Measurements from ENCODE around the gene CNOT2.

DNA sequence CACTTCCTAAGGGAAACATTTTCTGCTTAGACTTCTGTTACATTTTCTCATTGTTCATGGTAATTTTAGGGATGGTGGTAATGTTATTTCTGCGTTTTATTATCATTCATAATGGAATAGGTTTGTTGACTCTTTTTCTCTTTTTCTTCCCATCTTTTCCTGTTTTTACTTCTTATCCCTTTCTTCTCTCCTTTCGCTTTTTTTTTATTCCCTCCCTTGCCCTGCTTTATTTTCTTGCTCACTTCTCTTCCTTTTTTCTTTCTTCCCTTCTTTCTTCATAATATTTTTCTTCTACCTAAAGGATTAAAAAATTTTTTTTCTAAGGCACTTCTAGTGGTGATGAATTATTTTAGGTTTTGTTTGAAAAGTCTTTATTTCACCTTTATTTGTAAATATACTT lies 45.6 kb downstream of the CNOT2 start:
- TF ChIP-seq, protein P1, sequence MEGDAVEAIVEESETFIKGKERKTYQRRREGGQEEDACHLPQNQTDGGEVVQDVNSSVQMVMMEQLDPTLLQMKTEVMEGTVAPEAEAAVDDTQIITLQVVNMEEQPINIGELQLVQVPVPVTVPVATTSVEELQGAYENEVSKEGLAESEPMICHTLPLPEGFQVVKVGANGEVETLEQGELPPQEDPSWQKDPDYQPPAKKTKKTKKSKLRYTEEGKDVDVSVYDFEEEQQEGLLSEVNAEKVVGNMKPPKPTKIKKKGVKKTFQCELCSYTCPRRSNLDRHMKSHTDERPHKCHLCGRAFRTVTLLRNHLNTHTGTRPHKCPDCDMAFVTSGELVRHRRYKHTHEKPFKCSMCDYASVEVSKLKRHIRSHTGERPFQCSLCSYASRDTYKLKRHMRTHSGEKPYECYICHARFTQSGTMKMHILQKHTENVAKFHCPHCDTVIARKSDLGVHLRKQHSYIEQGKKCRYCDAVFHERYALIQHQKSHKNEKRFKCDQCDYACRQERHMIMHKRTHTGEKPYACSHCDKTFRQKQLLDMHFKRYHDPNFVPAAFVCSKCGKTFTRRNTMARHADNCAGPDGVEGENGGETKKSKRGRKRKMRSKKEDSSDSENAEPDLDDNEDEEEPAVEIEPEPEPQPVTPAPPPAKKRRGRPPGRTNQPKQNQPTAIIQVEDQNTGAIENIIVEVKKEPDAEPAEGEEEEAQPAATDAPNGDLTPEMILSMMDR (IDR thresholded peaks at IDR 0.05): no peak
- no peak for TF ChIP-seq POLR2A (IDR thresholded peaks at IDR 0.05)
- TF ChIP-seq POLR2AphosphoS5 (IDR thresholded peaks at IDR 0.05): no peak
